Measurements from ENCODE around the gene MANF. TPM values are rescaled to one million over a fixed set of nuclear protein-coding genes. Genes with fewer than 3 reads are reported as not detected.

MANF gene
- total RNA-seq, 1 donor from 2014 or later = 212 TPM

DNA sequence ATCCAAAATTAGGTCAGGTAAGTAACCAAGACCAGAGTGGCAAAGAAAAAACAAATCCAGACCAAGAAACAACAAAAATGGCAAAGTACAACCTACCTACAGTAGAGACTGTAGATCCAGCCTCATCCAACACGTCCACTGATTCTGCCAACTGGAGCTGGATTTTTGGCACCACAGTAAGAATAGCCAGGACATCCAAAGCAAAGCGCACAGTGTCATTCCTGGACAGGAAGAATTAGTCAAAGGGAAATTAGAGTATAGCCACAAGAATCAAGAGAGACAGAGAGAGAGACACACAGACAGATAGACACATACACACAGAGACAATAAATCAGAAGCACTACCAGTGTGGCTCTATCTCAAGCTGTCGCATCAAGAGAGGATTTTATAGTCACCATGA lies 37.1 kb downstream of the MANF start:
- intact Hi-C loops (cut with micrococcal nuclease) = no loop called here

DNA sequence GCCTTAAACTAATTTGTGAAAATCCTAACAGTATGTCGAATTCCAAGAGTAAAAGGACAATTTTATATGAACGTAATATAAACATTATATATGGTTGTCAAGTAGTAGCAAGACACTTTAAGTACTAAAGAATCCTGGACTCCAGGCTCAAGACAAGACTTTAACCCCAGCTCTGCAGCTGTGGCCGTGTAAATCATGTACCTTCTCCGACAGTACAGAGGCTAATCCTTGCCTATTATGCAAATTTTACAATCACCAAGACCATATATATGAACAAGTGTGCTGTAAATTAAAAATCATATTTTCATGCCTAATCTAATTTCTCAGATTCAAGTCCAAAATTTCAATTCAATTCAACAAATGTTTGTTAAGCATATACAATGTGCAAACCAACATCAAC lies 41.8 kb downstream of the MANF start:
- intact Hi-C loops (cut with micrococcal nuclease) = no loop called here

DNA sequence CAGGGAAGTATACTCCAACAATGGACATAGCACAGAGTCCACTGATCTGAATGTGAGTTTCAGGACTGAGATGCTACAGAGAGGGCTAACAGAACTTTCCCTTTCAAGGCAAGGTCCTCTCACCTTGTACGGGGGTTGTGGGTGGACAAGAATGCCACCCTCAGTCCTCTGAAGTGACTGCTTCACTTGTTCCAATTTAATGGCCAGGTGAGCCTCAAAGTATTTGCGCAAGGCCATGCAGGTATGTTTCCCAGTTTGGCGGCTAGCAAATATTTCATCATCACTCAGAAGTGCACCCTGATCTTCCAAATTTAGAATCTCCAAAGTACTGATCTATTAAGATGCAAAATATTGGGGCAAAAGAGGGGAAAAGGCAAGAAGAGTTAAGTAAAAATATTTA lies 44.0 kb downstream of the MANF start:
- intact Hi-C loops (cut with micrococcal nuclease) = no loop called here

DNA sequence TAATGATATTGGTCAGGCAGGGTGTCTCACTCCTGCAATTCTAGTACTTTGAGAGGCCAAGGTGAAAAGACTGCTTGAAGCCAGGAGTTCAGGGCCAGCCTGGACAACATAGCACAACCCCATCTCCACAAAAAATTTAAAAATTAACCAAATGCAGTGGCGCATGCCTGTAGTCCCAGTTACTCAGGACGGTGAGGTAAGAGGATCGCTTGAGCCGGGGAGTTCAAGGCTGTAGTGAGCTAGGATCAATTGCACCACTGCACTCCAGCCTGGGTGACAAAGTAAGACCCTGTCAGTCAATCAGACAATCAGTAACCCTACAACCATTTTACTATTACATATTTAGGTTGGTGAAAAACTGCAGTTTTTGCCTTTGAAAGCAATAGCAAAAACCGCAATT lies 49.0 kb downstream of the MANF start:
- intact Hi-C loops (cut with micrococcal nuclease) = loop anchor here (2.0 kb wide), 1 partner anchor 43 kb away; the partner anchor contains the start of gene RBM15B

DNA sequence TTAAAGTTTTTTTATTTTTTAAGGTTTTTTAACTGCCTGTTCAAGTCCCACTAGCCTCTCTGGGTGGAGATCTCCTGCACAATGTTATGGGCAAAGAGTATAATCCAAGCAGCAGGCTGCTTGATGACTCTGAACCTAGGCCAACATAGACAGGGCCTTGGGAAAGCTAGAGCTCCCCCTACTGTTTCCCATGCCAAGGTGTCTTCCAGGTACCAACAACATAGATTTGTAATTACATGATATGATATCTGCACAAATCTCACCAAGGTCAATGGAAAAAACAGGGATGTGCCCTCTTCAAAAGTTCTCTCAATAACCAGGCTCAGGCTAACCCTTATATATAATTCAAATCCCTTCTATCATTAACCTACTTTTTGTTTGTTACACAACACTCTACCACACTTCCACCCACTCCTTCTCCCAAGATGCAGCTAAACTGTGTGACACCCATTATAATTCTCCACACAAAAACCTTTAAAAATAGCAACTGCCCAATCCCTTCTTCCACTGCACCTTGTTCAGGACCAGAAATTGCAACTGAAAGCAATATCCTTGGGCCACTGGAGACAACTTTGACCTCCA lies 49.7 kb downstream of the MANF start:
- intact Hi-C loops (cut with micrococcal nuclease) = loop anchor here (2.0 kb wide), 1 partner anchor 44 kb away; the partner anchor contains the start of gene RBM15B

DNA sequence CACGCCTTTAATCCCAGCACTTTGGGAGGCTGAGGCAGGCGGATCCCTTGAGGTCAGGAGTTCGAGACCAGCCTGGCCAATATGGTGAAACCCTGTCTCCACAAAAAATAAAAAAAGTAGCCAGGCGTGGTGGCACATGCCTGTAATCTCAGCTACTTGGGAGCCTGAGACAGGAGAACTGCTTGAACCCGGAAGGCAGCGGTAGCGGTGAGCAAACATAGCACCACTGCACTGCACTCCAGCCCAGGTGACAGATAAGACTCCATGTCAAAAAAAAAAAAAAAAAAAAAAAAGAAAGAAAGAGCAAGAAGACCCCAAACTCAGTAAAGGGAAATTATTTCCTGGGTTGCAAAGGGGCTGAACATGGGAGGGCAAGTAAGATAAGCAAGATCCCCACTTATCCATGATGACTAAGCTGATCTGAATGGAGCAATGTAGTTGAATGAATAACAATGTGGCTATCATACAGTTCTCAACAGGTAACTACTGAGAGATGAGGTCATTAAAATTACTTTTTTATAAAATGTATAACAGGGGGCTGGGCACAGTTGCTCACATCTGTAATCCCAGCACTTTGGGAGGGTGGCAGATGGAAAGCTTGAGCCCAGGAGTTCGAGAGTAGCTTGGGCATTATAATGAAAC lies 52.0 kb downstream of the MANF start:
- intact Hi-C loops (cut with micrococcal nuclease) = no loop called here

Other genes starting within 250 kb of the MANF start
- gene RBM15B, start 6.0 kb downstream of the MANF start, total RNA-seq = 32.6 and 33.1 TPM in 2 replicates
- gene DCAF1, start 114.7 kb downstream of the MANF start, total RNA-seq = 42.5 and 42.6 TPM in 2 replicates
- 35.3 and 35.6 TPM in 2 replicates for gene RAD54L2, start 153.4 kb downstream of the MANF start, total RNA-seq